Measurements from ENCODE around the gene MATN1.

The MATN1 gene

GRCh38 chr1:30758121-30758688 lies 34.8 kb upstream of the MATN1 start:
- in situ Hi-C loops (cut with MboI; ENCODE audit: low sequenced_read_pairs) = no loop called here

- in situ Hi-C loops (cut with MboI; ENCODE audit: low sequenced_read_pairs) = no loop called here
Observed at GRCh38 chr1:30757352-30758120, 34.2 kb upstream of the MATN1 start, which contains the start of gene LAPTM5. TSS of gene LAPTM5 (minus strand) at chr1:30757774. CDS start at chr1:30757745, 29 bp downstream.

- in situ Hi-C loops (cut with MboI; ENCODE audit: low sequenced_read_pairs) = no loop called here
Observed at GRCh38 chr1:30756545-30757351, 33.4 kb upstream of the MATN1 start.

GRCh38 chr1:30756206-30756544 lies 32.8 kb upstream of the MATN1 start:
- in situ Hi-C loops (cut with MboI; ENCODE audit: low sequenced_read_pairs) = no loop called here

GRCh38 chr1:30755746-30756145 lies 32.4 kb upstream of the MATN1 start:
- in situ Hi-C loops (cut with MboI; ENCODE audit: low sequenced_read_pairs) = no loop called here

GRCh38 chr1:30755334-30755733 lies 31.9 kb upstream of the MATN1 start:
- in situ Hi-C loops (cut with MboI; ENCODE audit: low sequenced_read_pairs) = no loop called here

GRCh38 chr1:30754684-30755171 lies 31.3 kb upstream of the MATN1 start:
- in situ Hi-C loops (cut with MboI; ENCODE audit: low sequenced_read_pairs) = no loop called here

GRCh38 chr1:30753660-30754123 lies 30.3 kb upstream of the MATN1 start:
- in situ Hi-C loops (cut with MboI; ENCODE audit: low sequenced_read_pairs) = no loop called here

GRCh38 chr1:30753118-30753517 lies 29.7 kb upstream of the MATN1 start:
- in situ Hi-C loops (cut with MboI; ENCODE audit: low sequenced_read_pairs) = no loop called here

- in situ Hi-C loops (cut with MboI; ENCODE audit: low sequenced_read_pairs) = no loop called here
Observed at GRCh38 chr1:30752651-30752908, 29.2 kb upstream of the MATN1 start.

GRCh38 chr1:30751830-30752650 lies 28.7 kb upstream of the MATN1 start:
- in situ Hi-C loops (cut with MboI; ENCODE audit: low sequenced_read_pairs) = no loop called here

GRCh38 chr1:30750731-30751291 lies 27.4 kb upstream of the MATN1 start:
- in situ Hi-C loops (cut with MboI; ENCODE audit: low sequenced_read_pairs) = no loop called here

GRCh38 chr1:30749691-30750583 lies 26.6 kb upstream of the MATN1 start:
- in situ Hi-C loops (cut with MboI; ENCODE audit: low sequenced_read_pairs) = no loop called here

- in situ Hi-C loops (cut with MboI; ENCODE audit: low sequenced_read_pairs) = no loop called here
Observed at GRCh38 chr1:30748699-30749401, 25.5 kb upstream of the MATN1 start.

GRCh38 chr1:30748098-30748698 lies 24.8 kb upstream of the MATN1 start:
- in situ Hi-C loops (cut with MboI; ENCODE audit: low sequenced_read_pairs) = no loop called here

- in situ Hi-C loops (cut with MboI; ENCODE audit: low sequenced_read_pairs) = no loop called here
Observed at GRCh38 chr1:30747033-30748008, 23.9 kb upstream of the MATN1 start.

- in situ Hi-C loops (cut with MboI; ENCODE audit: low sequenced_read_pairs) = no loop called here
Observed at GRCh38 chr1:30746212-30747032, 23.0 kb upstream of the MATN1 start.

Measured in hTERT RPE-1 (cell line).